Astrocyte (in vitro differentiated cells and primary cell): Measurements from ENCODE around the gene RMDN3. TPM values are rescaled to one million over a fixed set of nuclear protein-coding genes. Genes with fewer than 3 reads are reported as not detected.
A peak's percentile ranks its signal among the peaks of the same experiment; 100 is the strongest.

ENCODE experiments used
- DNase-seq: peaks from one replicate; pipeline ENCODE4 v3.0.0-alpha.2; 2010; ENCODE audit warnings: low read depth
- FAIRE-seq: peaks from 2 replicates; lab custom pipeline; 2011; peaks lifted over from hg19 to GRCh38; lab: Jason Lieb, UNC
- H2AFZ ChIP-seq: 2 replicates; pipeline ENCODE4 v1.6.0; 2012; ENCODE audit warnings: low read depth, low read length, inconsistent platforms
- H3K27ac ChIP-seq: 2 replicates; pipeline ENCODE4 v1.5.1; 2011; ENCODE audit warnings: low read depth, low read length, inconsistent platforms
- H3K27me3 ChIP-seq: 2 replicates; pipeline ENCODE4 v1.6.0; 2011; ENCODE audit warnings: low read length, inconsistent platforms; ENCODE audit not compliant: insufficient read depth
- H3K36me3 ChIP-seq: 2 replicates; pipeline ENCODE4 v1.5.1; 2011; ENCODE audit warnings: low read length, inconsistent platforms; ENCODE audit not compliant: insufficient read depth
- H3K4me1 ChIP-seq: 2 replicates; pipeline ENCODE4 v1.5.1; 2011; ENCODE audit warnings: low read length, inconsistent platforms; ENCODE audit not compliant: insufficient read depth
- H3K4me2 ChIP-seq: 2 replicates; pipeline ENCODE4 v1.6.0; 2012; ENCODE audit warnings: low read length, inconsistent platforms
- H3K4me3 ChIP-seq: 2 replicates; pipeline ENCODE4 v1.5.1; 2011; ENCODE audit warnings: low read depth, mild to moderate bottlenecking, low read length, inconsistent platforms; ENCODE audit not compliant: insufficient read depth
- H3K79me2 ChIP-seq: 2 replicates; pipeline ENCODE4 v1.6.0; 2012; ENCODE audit warnings: mild to moderate bottlenecking, low read length, inconsistent platforms; ENCODE audit not compliant: insufficient read depth
- H3K9ac ChIP-seq: 2 replicates; pipeline ENCODE4 v1.6.0; 2012; ENCODE audit warnings: mild to moderate bottlenecking, low read length, inconsistent platforms
- H3K9me3 ChIP-seq: 2 replicates; pipeline ENCODE4 v1.5.1; 2012; ENCODE audit warnings: low read depth, mild to moderate bottlenecking, low read length, inconsistent platforms; ENCODE audit not compliant: insufficient read depth
- H4K20me1 ChIP-seq: 2 replicates; pipeline ENCODE4 v1.6.0; 2012; ENCODE audit warnings: low read length, inconsistent platforms; ENCODE audit not compliant: insufficient read depth
- H3K27ac Mint-ChIP-seq: one replicate; pipeline ENCODE4 v1.8.0; 2021; ENCODE audit warnings: mild to moderate bottlenecking, mixed read lengths; ENCODE audit not compliant: unreplicated experiment
- H3K27me3 Mint-ChIP-seq: one replicate; pipeline ENCODE4 v1.8.0; 2021; ENCODE audit warnings: low read depth, mixed read lengths; ENCODE audit not compliant: unreplicated experiment
- H3K36me3 Mint-ChIP-seq: one replicate; pipeline ENCODE4 v1.8.0; 2021; ENCODE audit warnings: low read depth, mixed read lengths; ENCODE audit not compliant: unreplicated experiment
- H3K4me1 Mint-ChIP-seq: one replicate; pipeline ENCODE4 v1.8.0; 2021; ENCODE audit warnings: low read depth, mixed read lengths; ENCODE audit not compliant: unreplicated experiment
- H3K4me3 Mint-ChIP-seq: one replicate; pipeline ENCODE4 v1.8.0; 2021; ENCODE audit warnings: mild to moderate bottlenecking, moderate library complexity, mixed read lengths; ENCODE audit not compliant: unreplicated experiment
- H3K9me3 Mint-ChIP-seq: one replicate; pipeline ENCODE4 v1.8.0; 2021; ENCODE audit warnings: mild to moderate bottlenecking, mixed read lengths; ENCODE audit not compliant: unreplicated experiment
- EZH2 ChIP-seq: IDR thresholded peaks from 2 replicates; pipeline ENCODE4 v1.6.1; 2012; ENCODE audit warnings: mild to moderate bottlenecking, low read length, inconsistent platforms; ENCODE audit not compliant: insufficient read depth
- total RNA-seq: library from RNA; stranded (reverse); gene quantifications from 2 replicates; pipeline ENCODE4 v1.2.1, GENCODE V29; 2021
- TF ChIP-seq, protein P1 (sequence below): IDR thresholded peaks from 2 replicates; pipeline ENCODE4 v1.5.1; 2011; ENCODE audit warnings: low read depth, mild to moderate bottlenecking, inconsistent platforms, low read length, moderate library complexity; ENCODE audit not compliant: insufficient read depth

Gene RMDN3
- total RNA-seq, 1 donor from 2014 or later: 32.0 TPM

DNA sequence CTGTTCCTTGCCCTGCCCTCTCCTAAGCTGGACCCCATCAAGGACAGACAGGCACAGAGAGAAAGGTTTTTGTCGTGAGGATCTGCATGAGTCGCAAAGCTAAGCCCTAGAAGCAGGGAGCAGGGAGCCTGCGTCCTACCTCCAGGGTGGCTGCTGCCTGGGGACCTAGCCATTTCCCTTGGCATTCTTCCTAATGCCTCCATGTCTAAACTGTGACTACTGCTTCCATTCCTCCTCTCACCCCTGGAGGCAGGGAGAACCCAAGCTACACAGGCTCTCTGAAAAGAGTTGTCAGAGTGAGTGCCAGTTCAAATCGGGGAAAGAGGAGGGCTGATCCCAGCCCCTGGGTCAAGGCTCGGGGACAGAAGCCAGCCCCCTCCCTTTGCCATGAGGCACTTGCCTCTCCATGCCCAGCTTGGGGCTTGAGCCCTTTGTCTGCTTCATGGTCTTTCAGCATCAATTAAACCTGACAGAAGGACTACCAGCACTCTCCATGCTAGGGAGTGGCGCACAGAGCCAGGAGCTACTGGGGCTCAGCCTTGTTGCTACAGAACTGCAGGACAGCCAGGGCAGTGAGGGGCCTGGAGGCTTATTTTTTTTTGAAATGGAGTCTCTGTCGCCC is 11.3 kb upstream of the RMDN3 start:
- no peak overlapping the region for H3K4me3 ChIP-seq
- H3K4me2 ChIP-seq: peak overlapping the region; percentile 42
- Mint-ChIP-seq H3K27ac (no peak overlapping the region), H3K9me3 (no peaks in the 10 kb centered on the region), H3K27me3 (no peaks in the 10 kb centered on the region), H3K36me3 (no peaks in the 10 kb centered on the region), H3K4me3 (no peak overlapping the region), H3K4me1 (peaks cover 21% of the 10 kb centered on the region)
- no peaks in the 10 kb centered on the region for H3K36me3 ChIP-seq
- no peak overlapping the region for H3K9ac ChIP-seq
- H3K79me2 ChIP-seq: no peaks in the 10 kb centered on the region
- no peak for FAIRE-seq
- H4K20me1 ChIP-seq: peaks cover 46% of the 10 kb centered on the region
- H3K27me3 ChIP-seq: no peaks in the 10 kb centered on the region
- TF ChIP-seq, protein P1, sequence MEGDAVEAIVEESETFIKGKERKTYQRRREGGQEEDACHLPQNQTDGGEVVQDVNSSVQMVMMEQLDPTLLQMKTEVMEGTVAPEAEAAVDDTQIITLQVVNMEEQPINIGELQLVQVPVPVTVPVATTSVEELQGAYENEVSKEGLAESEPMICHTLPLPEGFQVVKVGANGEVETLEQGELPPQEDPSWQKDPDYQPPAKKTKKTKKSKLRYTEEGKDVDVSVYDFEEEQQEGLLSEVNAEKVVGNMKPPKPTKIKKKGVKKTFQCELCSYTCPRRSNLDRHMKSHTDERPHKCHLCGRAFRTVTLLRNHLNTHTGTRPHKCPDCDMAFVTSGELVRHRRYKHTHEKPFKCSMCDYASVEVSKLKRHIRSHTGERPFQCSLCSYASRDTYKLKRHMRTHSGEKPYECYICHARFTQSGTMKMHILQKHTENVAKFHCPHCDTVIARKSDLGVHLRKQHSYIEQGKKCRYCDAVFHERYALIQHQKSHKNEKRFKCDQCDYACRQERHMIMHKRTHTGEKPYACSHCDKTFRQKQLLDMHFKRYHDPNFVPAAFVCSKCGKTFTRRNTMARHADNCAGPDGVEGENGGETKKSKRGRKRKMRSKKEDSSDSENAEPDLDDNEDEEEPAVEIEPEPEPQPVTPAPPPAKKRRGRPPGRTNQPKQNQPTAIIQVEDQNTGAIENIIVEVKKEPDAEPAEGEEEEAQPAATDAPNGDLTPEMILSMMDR: no peak
- no peak for TF ChIP-seq EZH2
- peaks cover 59% of the 10 kb centered on the region for H3K4me1 ChIP-seq
- H3K27ac ChIP-seq: no peak overlapping the region
- no peak overlapping the region for H2AFZ ChIP-seq
- DNase-seq: no peak
- no peaks in the 10 kb centered on the region for H3K9me3 ChIP-seq

- peaks cover 16% of the 10 kb centered on the region for H3K4me1 Mint-ChIP-seq
- H2AFZ ChIP-seq: no peak overlapping the region
- peak overlapping the region; percentile 59 for H3K9ac ChIP-seq
- no peak overlapping the region for H3K27ac ChIP-seq
- no peaks in the 10 kb centered on the region for H3K9me3 ChIP-seq
- H3K27me3 Mint-ChIP-seq: no peaks in the 10 kb centered on the region
- peaks cover 53% of the 10 kb centered on the region for H3K4me1 ChIP-seq
- no peaks in the 10 kb centered on the region for H3K36me3 Mint-ChIP-seq
- H3K27me3 ChIP-seq: no peaks in the 10 kb centered on the region
- H3K4me3 ChIP-seq: peak overlapping the region; percentile 52
- peak overlapping the region; percentile 95 for H3K4me2 ChIP-seq
- H3K9me3 Mint-ChIP-seq: no peaks in the 10 kb centered on the region
- no peak for FAIRE-seq
- peak overlapping the region; percentile 81 for H3K27ac Mint-ChIP-seq
- H3K79me2 ChIP-seq: no peaks in the 10 kb centered on the region
- TF ChIP-seq, protein P1: no peak
- TF ChIP-seq EZH2: no peak
- H3K4me3 Mint-ChIP-seq: peak overlapping the region; percentile 45
- H3K36me3 ChIP-seq: no peaks in the 10 kb centered on the region
- peaks cover 36% of the 10 kb centered on the region for H4K20me1 ChIP-seq
- no peak for DNase-seq
These were observed 9.6 kb upstream of the RMDN3 start for GRCh38 chr15:40764629-40765103.
